ENCODE results near the gene UGT1A1. TPM values are rescaled to one million over a fixed set of nuclear protein-coding genes. Genes with fewer than 3 reads are reported as not detected.

The UGT1A1 gene
- total RNA-seq, 1 experiment from 2014 or later, result not detected

- Histone ChIP-seq H3K18ac (ENCODE audit: insufficient read length, low read depth, low read length) (no peak overlapping the region), H4K91ac (ENCODE audit: insufficient read length, low read depth, low read length) (no peak overlapping the region), H3K27ac (ENCODE audit: insufficient read length, low read depth, low read length) (no peak overlapping the region), H3K14ac (ENCODE audit: insufficient read depth, low read length) (no peak overlapping the region; the same call in 1 of the 2 replicates), H2BK15ac (ENCODE audit: low read depth, low read length) (no peak overlapping the region), H3K79me2 (ENCODE audit: insufficient read depth, low read length) (no peaks in the 10 kb centered on the region), H3K23me2 (ENCODE audit: insufficient read length, low read depth, low read length, poor library complexity, severe bottlenecking) (no peaks in the 10 kb centered on the region), H3K4me1 (ENCODE audit: insufficient read depth, low read length) (no peaks in the 10 kb centered on the region), H2BK5ac (ENCODE audit: insufficient read length, low read length) (no peak overlapping the region), H2BK20ac (ENCODE audit: low read depth, low read length, poor library complexity, severe bottlenecking) (no peak overlapping the region), H2AFZ (ENCODE audit: low read length) (no peak overlapping the region), H2BK120ac (ENCODE audit: low read depth, low read length, poor library complexity, severe bottlenecking) (no peak overlapping the region), H3K79me1 (ENCODE audit: insufficient read depth, low read depth, low read length, poor library complexity, severe bottlenecking) (no peaks in the 10 kb centered on the region), H4K5ac (ENCODE audit: insufficient read length, low read depth, low read length) (no peak overlapping the region), H3K56ac (ENCODE audit: insufficient read length, low read depth, low read length) (no peak overlapping the region), H3K9me3 (ENCODE audit: control insufficient read depth, low read depth, low read length) (no peaks in the 10 kb centered on the region), H2AK5ac (ENCODE audit: insufficient read length, low read length) (no peak overlapping the region), H3K4ac (ENCODE audit: low read depth, low read length) (no peak overlapping the region), H3T11ph (ENCODE audit: low read length) (no peak overlapping the region), H3K9ac (ENCODE audit: extremely low read depth, insufficient read length, low read length) (no peak overlapping the region), H3K4me2 (ENCODE audit: insufficient read depth, insufficient read length, low read length) (no peak overlapping the region), H4K8ac (replicated peaks; ENCODE audit: insufficient read length, low read depth, low read length) (no peak overlapping the region), H3K27me3 (ENCODE audit: insufficient read depth, low read length) (no peaks in the 10 kb centered on the region), H4K20me1 (ENCODE audit: control insufficient read depth, insufficient read depth, insufficient read length) (no peaks in the 10 kb centered on the region), H2BK12ac (ENCODE audit: insufficient read length, low read depth, low read length) (no peak overlapping the region), H3K23ac (ENCODE audit: insufficient read length, low read depth, low read length) (no peak overlapping the region)
- WGBS (ENCODE audit: extremely low coverage, insufficient read length, low lambda C conversion rate), result no CpG with 5 or more reads among the region's 18 CpGs
- TF ChIP-seq, protein P1, sequence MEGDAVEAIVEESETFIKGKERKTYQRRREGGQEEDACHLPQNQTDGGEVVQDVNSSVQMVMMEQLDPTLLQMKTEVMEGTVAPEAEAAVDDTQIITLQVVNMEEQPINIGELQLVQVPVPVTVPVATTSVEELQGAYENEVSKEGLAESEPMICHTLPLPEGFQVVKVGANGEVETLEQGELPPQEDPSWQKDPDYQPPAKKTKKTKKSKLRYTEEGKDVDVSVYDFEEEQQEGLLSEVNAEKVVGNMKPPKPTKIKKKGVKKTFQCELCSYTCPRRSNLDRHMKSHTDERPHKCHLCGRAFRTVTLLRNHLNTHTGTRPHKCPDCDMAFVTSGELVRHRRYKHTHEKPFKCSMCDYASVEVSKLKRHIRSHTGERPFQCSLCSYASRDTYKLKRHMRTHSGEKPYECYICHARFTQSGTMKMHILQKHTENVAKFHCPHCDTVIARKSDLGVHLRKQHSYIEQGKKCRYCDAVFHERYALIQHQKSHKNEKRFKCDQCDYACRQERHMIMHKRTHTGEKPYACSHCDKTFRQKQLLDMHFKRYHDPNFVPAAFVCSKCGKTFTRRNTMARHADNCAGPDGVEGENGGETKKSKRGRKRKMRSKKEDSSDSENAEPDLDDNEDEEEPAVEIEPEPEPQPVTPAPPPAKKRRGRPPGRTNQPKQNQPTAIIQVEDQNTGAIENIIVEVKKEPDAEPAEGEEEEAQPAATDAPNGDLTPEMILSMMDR (conservative IDR thresholded peaks at IDR 0.05), result no peak
- Mint-ChIP-seq H3K9me3 (peaks cover 0 to 3% of the 10 kb centered on the region in 2 experiments; a peak in 3 of 5 replicates), H3K4me1 (no peaks in the 10 kb centered on the region), H3K4me3 (no peak overlapping the region), H3K36me3 (ENCODE audit: insufficient read depth in 1 of 3, low read depth in 3 of 3) (no peaks in the 10 kb centered on the region; a peak in 1 of 7 replicates), H3K27ac (no peak overlapping the region; a peak in 1 of 7 replicates), H3K27me3 (ENCODE audit: low read depth) (peaks cover 14% of the 10 kb centered on the region)
- peak; percentile 21 for DNase-seq
These were observed 33.5 kb downstream of the UGT1A1 start for GRCh38 chr2:233793465-233794127.
